HEK293 (cell line): ENCODE measurements around the gene STPG2.

ENCODE experiments used
- PRDM2 ChIP-seq: fragments of 450-650 bp; formaldehyde crosslinking; IDR thresholded peaks from 2 replicates; pipeline ENCODE4 v1.5.1; 2016; ENCODE audit warnings: missing biosample characterization, missing genetic modification characterization, borderline replicate concordance
- ZNF18 ChIP-seq: fragments of 450-650 bp; formaldehyde crosslinking; IDR thresholded peaks from 2 replicates; pipeline ENCODE4 v1.5.1; 2016; ENCODE audit warnings: missing biosample characterization, missing genetic modification characterization
- ZNF423 ChIP-seq: fragments of 450-650 bp; formaldehyde crosslinking; IDR thresholded peaks from 2 replicates; pipeline ENCODE4 v1.5.1; 2016; ENCODE audit warnings: missing biosample characterization, missing genetic modification characterization
- TF ChIP-seq, protein P1 (sequence below): fragments of 450-650 bp; formaldehyde crosslinking; IDR thresholded peaks from 2 replicates; pipeline ENCODE4 v1.5.1; 2016; ENCODE audit warnings: missing biosample characterization, missing genetic modification characterization

DNA sequence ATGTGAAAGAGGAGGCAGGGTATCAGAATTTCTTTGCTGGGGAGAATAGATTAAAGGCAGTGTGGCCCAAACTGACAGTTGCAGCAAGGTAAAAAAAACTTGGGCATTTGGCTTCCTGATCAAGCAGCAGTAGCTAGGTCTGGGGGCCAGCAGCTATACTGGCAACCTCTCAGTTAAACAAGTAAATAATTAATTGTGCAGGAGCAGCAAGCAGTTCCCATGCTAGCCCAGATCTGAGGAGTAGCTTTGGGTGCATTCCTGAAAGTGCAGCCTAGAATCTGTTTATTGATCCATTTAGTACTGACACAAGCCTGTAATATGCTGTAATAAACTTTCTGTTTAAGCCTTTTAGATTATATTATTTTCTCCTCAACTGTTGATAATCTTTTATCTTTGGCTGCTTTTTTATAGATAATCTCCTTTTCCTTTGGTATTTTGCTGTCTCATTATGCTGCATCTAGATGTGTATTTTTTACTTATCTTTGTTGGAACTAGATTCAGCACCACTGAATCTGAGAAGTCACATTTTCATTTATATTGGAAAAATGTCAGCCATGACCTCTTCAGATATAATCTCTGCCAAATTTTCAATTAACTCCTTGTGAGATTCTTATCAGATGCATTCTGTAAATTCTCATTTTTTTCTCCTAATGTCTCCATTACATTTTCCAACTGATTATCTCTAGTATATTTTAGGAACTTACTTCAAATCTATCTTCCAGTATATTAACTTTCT is 276.3 kb downstream of the STPG2 start:
- TF ChIP-seq ZNF18 (tag by site-specific recombination) (no peak), PRDM2 (no peak), ZNF423 (tag by site-specific recombination) (no peak)
- TF ChIP-seq, protein P1, sequence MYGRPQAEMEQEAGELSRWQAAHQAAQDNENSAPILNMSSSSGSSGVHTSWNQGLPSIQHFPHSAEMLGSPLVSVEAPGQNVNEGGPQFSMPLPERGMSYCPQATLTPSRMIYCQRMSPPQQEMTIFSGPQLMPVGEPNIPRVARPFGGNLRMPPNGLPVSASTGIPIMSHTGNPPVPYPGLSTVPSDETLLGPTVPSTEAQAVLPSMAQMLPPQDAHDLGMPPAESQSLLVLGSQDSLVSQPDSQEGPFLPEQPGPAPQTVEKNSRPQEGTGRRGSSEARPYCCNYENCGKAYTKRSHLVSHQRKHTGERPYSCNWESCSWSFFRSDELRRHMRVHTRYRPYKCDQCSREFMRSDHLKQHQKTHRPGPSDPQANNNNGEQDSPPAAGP (tag by site-specific recombination), result no peak
